GM12865 (cell line): Measurements from ENCODE around the gene NFATC3.

Experiments
- DNase-seq: peaks from one replicate; pipeline ENCODE4 v3.0.0; 2010; ENCODE audit warnings: low read depth
- H3K4me3 ChIP-seq: 2 replicates; pipeline ENCODE4 v1.5.1; 2011; ENCODE audit warnings: mild to moderate bottlenecking, low read depth, low read length, control low read depth
- CTCF ChIP-seq: IDR thresholded peaks from 2 replicates; pipeline ENCODE4 v1.5.1; 2011; ENCODE audit warnings: low read length, control low read depth, low read depth, inconsistent platforms; ENCODE audit not compliant: insufficient read depth; ENCODE audit errors: missing control alignments

Gene NFATC3

GRCh38 chr16:68226116-68226515, 140.9 kb downstream of the NFATC3 start:
- H3K4me3 ChIP-seq = no peak overlapping the region
- no peak for TF ChIP-seq CTCF
- DNase-seq = no peak

GRCh38 chr16:68227183-68227793, 142.1 kb downstream of the NFATC3 start:
- no peak for TF ChIP-seq CTCF
- peak; percentile 64 for DNase-seq
- no peak overlapping the region for H3K4me3 ChIP-seq

GRCh38 chr16:68227850-68228553, 142.8 kb downstream of the NFATC3 start:
- peak; percentile 7 for TF ChIP-seq CTCF
- DNase-seq = no peak
- H3K4me3 ChIP-seq = no peak overlapping the region

GRCh38 chr16:68228652-68229051, 143.5 kb downstream of the NFATC3 start:
- TF ChIP-seq CTCF = no peak
- no peak for DNase-seq

GRCh38 chr16:68229431-68230175, 144.4 kb downstream of the NFATC3 start:
- TF ChIP-seq CTCF = peak; percentile 88
- peak; percentile 57 for DNase-seq
- H3K4me3 ChIP-seq = no peak overlapping the region

More at GRCh38 chr16:68228652-68229051, 143.5 kb downstream of the NFATC3 start:
- H3K4me3 ChIP-seq = no peak overlapping the region

GRCh38 chr16:68230176-68230571, 145.0 kb downstream of the NFATC3 start:
- no peak for DNase-seq
- TF ChIP-seq CTCF = no peak
- no peak overlapping the region for H3K4me3 ChIP-seq
